Mesendoderm (in vitro differentiated cells): ENCODE data around the gene FRAS1.
"Not testable (repeated sequence)": the region's sequence is repeated elsewhere in the genome, so short reads cannot be mapped to it uniquely, and the experiment has no call there.

ENCODE experiments used
- DNase-seq: peaks from one replicate; pipeline ENCODE4 v3.0.0; 2013
- H2AK5ac ChIP-seq: 2 replicates; pipeline ENCODE4 v1.6.1; 2013; ENCODE audit warnings: low read length, inconsistent platforms
- H2BK120ac ChIP-seq: 2 replicates; pipeline ENCODE4 v1.6.1; 2013; ENCODE audit warnings: low read depth, mild to moderate bottlenecking, low read length, moderate library complexity, mixed read lengths
- H2BK15ac ChIP-seq: replicated peaks from 2 replicates; pipeline ENCODE4 v1.6.1; 2013; ENCODE audit warnings: low read depth, mild to moderate bottlenecking, moderate library complexity
- H2BK5ac ChIP-seq: 2 replicates; pipeline ENCODE4 v1.6.1; 2013; ENCODE audit warnings: low read length, inconsistent platforms
- H3K18ac ChIP-seq: 2 replicates; pipeline ENCODE4 v1.6.1; 2013; ENCODE audit warnings: mild to moderate bottlenecking, low read length, mixed read lengths
- H3K23ac ChIP-seq: one replicate; pipeline ENCODE4 v1.6.1; 2013; ENCODE audit warnings: low read length
- H3K27ac ChIP-seq: 2 replicates; pipeline ENCODE4 v1.5.1; 2013; ENCODE audit warnings: low read depth, mild to moderate bottlenecking, inconsistent platforms, low read length, moderate library complexity
- H3K27me3 ChIP-seq: 2 replicates; pipeline ENCODE4 v1.6.1; 2013; ENCODE audit warnings: low read length, control low read depth, mild to moderate bottlenecking, inconsistent platforms; ENCODE audit not compliant: insufficient read depth, poor library complexity
- H3K36me3 ChIP-seq: 2 replicates; pipeline ENCODE4 v1.6.1; 2013; ENCODE audit warnings: low read length, inconsistent platforms; ENCODE audit not compliant: control insufficient read depth, insufficient read depth
- H3K4ac ChIP-seq: one replicate; pipeline ENCODE4 v1.6.1; 2013; ENCODE audit warnings: low read depth, mild to moderate bottlenecking, low read length, moderate library complexity
- H3K4me1 ChIP-seq: 2 replicates; pipeline ENCODE4 v1.6.1; 2013; ENCODE audit warnings: low read depth, low read length, inconsistent platforms; ENCODE audit not compliant: control insufficient read depth
- H3K4me2 ChIP-seq: 2 replicates; pipeline ENCODE4 v1.6.1; 2013; ENCODE audit warnings: low read length
- H3K4me3 ChIP-seq: 2 replicates; pipeline ENCODE4 v1.5.1; 2013; ENCODE audit warnings: mild to moderate bottlenecking, low read length
- H3K56ac ChIP-seq: one replicate; pipeline ENCODE4 v1.6.1; 2013; ENCODE audit warnings: low read length
- H3K79me1 ChIP-seq: 2 replicates; pipeline ENCODE4 v1.6.1; 2013; ENCODE audit warnings: low read length, inconsistent platforms
- H3K79me2 ChIP-seq: 2 replicates; pipeline ENCODE4 v1.6.1; 2013; ENCODE audit warnings: mild to moderate bottlenecking, low read length; ENCODE audit not compliant: control insufficient read depth, insufficient read depth
- H3K9ac ChIP-seq: 2 replicates; pipeline ENCODE4 v1.6.1; 2013; ENCODE audit warnings: low read length, inconsistent platforms
- H4K5ac ChIP-seq: one replicate; pipeline ENCODE4 v1.6.1; 2013; ENCODE audit warnings: low read length
- H4K8ac ChIP-seq: one replicate; pipeline ENCODE4 v1.6.1; 2013; ENCODE audit warnings: low read depth, mild to moderate bottlenecking, control low read depth, low read length, moderate library complexity
- WGBS: extraction: QIAGEN DNeasy Blood & Tissue Kit; methylation state at CpG from one replicate; pipeline ENCODE4 v1.1.7; 2013; ENCODE audit warnings: low lambda C conversion rate, missing lambda C conversion rate; ENCODE audit not compliant: insufficient coverage; ENCODE audit errors: extremely low coverage; 5-methylcytosine and 5-hydroxymethylcytosine counted together

Gene FRAS1

GRCh38 chr4:78174891-78175290, 117.8 kb downstream of the FRAS1 start:
- Histone ChIP-seq H3K18ac (no peak overlapping the region), H3K79me2 (peaks cover 10% of the 10 kb centered on the region), H3K4me2 (no peak overlapping the region), H3K4me1 (peaks cover 10% of the 10 kb centered on the region), H4K8ac (no peak overlapping the region), H3K79me1 (peaks cover 25% of the 10 kb centered on the region), H2BK120ac (no peak overlapping the region), H2AK5ac (no peak overlapping the region), H2BK5ac (no peak overlapping the region), H3K9ac (no peak overlapping the region), H4K5ac (no peak overlapping the region), H3K27me3 (no peaks in the 10 kb centered on the region), H3K27ac (no peak overlapping the region), H3K23ac (no peak overlapping the region), H3K56ac (no peak overlapping the region), H3K4me3 (no peak overlapping the region), H2BK15ac (no peak overlapping the region), H3K36me3 (no peaks in the 10 kb centered on the region), H3K4ac (no peak overlapping the region)
- peak; percentile 59 for DNase-seq
- no CpG with 5 or more reads among the region's 5 CpGs for WGBS

- Histone ChIP-seq H2BK15ac (no peak overlapping the region), H3K18ac (no peak overlapping the region), H4K5ac (no peak overlapping the region), H3K27me3 (no peaks in the 10 kb centered on the region), H3K4ac (no peak overlapping the region), H3K9ac (no peak overlapping the region), H4K8ac (no peak overlapping the region), H3K36me3 (no peaks in the 10 kb centered on the region), H2AK5ac (no peak overlapping the region), H2BK120ac (no peak overlapping the region), H3K4me2 (no peak overlapping the region), H3K27ac (no peak overlapping the region), H3K4me1 (peaks cover 9% of the 10 kb centered on the region), H2BK5ac (no peak overlapping the region), H3K79me2 (peaks cover 15% of the 10 kb centered on the region), H3K23ac (no peak overlapping the region), H3K4me3 (no peak overlapping the region), H3K56ac (no peak overlapping the region), H3K79me1 (peaks cover 21% of the 10 kb centered on the region)
- no peak for DNase-seq
- no CpG with 5 or more reads among the region's 2 CpGs for WGBS
Measured at GRCh38 chr4:78179196-78179595, 122.1 kb downstream of the FRAS1 start.

- H2BK120ac ChIP-seq, H3K27ac ChIP-seq, DNase-seq, H3K23ac ChIP-seq, H2AK5ac ChIP-seq, H4K5ac ChIP-seq, H3K27me3 ChIP-seq, H3K56ac ChIP-seq, H4K8ac ChIP-seq, H2BK15ac ChIP-seq, H3K18ac ChIP-seq, H2BK5ac ChIP-seq, H3K4me1 ChIP-seq, H3K9ac ChIP-seq, H3K36me3 ChIP-seq, H3K4me2 ChIP-seq, H3K4me3 ChIP-seq, H3K4ac ChIP-seq: not testable (repeated sequence)
- H3K79me1 ChIP-seq: peaks cover 21% of the 10 kb centered on the region
- no CpG with 5 or more reads among the region's 36 CpGs for WGBS
- H3K79me2 ChIP-seq: peaks cover 21% of the 10 kb centered on the region
Measured at GRCh38 chr4:78181681-78182234, 124.6 kb downstream of the FRAS1 start.

GRCh38 chr4:78184584-78184983, 127.5 kb downstream of the FRAS1 start:
- no peak overlapping the region for H2BK15ac ChIP-seq
- H3K27me3 ChIP-seq: no peaks in the 10 kb centered on the region
- no peak overlapping the region for H3K18ac ChIP-seq
- no peak overlapping the region for H3K27ac ChIP-seq
- no peak overlapping the region for H3K23ac ChIP-seq
- no peak overlapping the region for H3K56ac ChIP-seq
- no peak overlapping the region for H4K5ac ChIP-seq
- no peak overlapping the region for H3K4me3 ChIP-seq
- no peak overlapping the region for H2BK5ac ChIP-seq
- no peak overlapping the region for H2AK5ac ChIP-seq
- H3K79me1 ChIP-seq: peaks cover 19% of the 10 kb centered on the region
- no peaks in the 10 kb centered on the region for H3K4me1 ChIP-seq
- no peak overlapping the region for H4K8ac ChIP-seq
- no peak overlapping the region for H3K9ac ChIP-seq
- H2BK120ac ChIP-seq: no peak overlapping the region
- H3K4me2 ChIP-seq: no peak overlapping the region
- DNase-seq: no peak
- no peak overlapping the region for H3K4ac ChIP-seq
- peaks cover 21% of the 10 kb centered on the region for H3K79me2 ChIP-seq
- H3K36me3 ChIP-seq: no peaks in the 10 kb centered on the region

- Histone ChIP-seq H3K4me1 (peaks cover 2% of the 10 kb centered on the region), H3K27me3 (no peaks in the 10 kb centered on the region), H3K79me2 (peaks cover 20% of the 10 kb centered on the region), H4K8ac (no peak overlapping the region), H2BK120ac (no peak overlapping the region), H3K23ac (no peak overlapping the region), H2AK5ac (no peak overlapping the region), H3K9ac (no peak overlapping the region), H3K18ac (no peak overlapping the region), H3K4me3 (no peak overlapping the region), H3K56ac (no peak overlapping the region), H3K27ac (no peak overlapping the region), H3K4ac (no peak overlapping the region), H3K79me1 (peaks cover 20% of the 10 kb centered on the region), H2BK5ac (no peak overlapping the region), H3K4me2 (no peak overlapping the region), H3K36me3 (no peaks in the 10 kb centered on the region), H4K5ac (no peak overlapping the region), H2BK15ac (no peak overlapping the region)
- DNase-seq: no peak
- no CpG with 5 or more reads among the region's 2 CpGs for WGBS
Measured at GRCh38 chr4:78185117-78185516, 128.0 kb downstream of the FRAS1 start.
